Hepatocyte (in vitro differentiated cells): ENCODE results near the gene SPATC1L.

ENCODE experiments used
- EZH2 ChIP-seq: fragments of 200-600 bp; sonication (generic); IDR thresholded peaks from 2 replicates; pipeline ENCODE4 v1.6.1; 2016; ENCODE audit warnings: antibody characterized with exemption, mild to moderate bottlenecking, borderline replicate concordance
- TF ChIP-seq, protein P1 (sequence below): fragments of 200-600 bp; sonication (generic); IDR thresholded peaks from 2 replicates; pipeline ENCODE4 v1.5.1; 2016; ENCODE audit warnings: antibody characterized with exemption, mild to moderate bottlenecking; ENCODE audit not compliant: poor library complexity

DNA sequence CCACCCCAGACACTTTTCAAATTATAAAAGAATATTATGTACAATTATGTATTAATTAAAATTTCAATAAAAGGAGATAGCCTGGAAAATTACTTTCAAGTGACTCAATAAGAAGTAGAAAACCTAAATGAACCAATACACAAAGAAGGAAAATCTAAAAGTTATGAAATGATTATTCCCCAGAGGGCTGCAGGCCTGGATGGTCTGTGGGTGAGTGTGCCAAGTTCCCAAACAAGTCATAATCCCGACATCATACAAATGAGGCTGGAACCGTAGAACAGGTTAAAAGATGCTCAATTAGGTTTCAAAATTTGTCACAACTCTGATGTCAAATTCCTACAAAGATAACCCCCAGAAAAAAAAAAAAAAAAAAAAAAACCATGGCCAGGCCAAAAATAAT, 12.7 kb downstream of the SPATC1L start:
- TF ChIP-seq EZH2, result no peak
- TF ChIP-seq, protein P1, sequence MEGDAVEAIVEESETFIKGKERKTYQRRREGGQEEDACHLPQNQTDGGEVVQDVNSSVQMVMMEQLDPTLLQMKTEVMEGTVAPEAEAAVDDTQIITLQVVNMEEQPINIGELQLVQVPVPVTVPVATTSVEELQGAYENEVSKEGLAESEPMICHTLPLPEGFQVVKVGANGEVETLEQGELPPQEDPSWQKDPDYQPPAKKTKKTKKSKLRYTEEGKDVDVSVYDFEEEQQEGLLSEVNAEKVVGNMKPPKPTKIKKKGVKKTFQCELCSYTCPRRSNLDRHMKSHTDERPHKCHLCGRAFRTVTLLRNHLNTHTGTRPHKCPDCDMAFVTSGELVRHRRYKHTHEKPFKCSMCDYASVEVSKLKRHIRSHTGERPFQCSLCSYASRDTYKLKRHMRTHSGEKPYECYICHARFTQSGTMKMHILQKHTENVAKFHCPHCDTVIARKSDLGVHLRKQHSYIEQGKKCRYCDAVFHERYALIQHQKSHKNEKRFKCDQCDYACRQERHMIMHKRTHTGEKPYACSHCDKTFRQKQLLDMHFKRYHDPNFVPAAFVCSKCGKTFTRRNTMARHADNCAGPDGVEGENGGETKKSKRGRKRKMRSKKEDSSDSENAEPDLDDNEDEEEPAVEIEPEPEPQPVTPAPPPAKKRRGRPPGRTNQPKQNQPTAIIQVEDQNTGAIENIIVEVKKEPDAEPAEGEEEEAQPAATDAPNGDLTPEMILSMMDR, result no peak
